BE2C (cell line): ENCODE results near the gene NT5DC1.

Source experiments
- DNase-seq: peaks from one replicate; pipeline ENCODE4 v3.0.0-alpha.2; 2020
- H3K27me3 ChIP-seq: fragments of 250-450 bp; sonication (Bioruptor Pico); 2 replicates; pipeline ENCODE4 v1.5.1; 2020; ENCODE audit warnings: mild to moderate bottlenecking
- H3K36me3 ChIP-seq: fragments of 250-450 bp; sonication (Bioruptor Pico); 2 replicates; pipeline ENCODE4 v1.5.1; 2020; ENCODE audit warnings: mild to moderate bottlenecking
- H3K4me1 ChIP-seq: fragments of 250-450 bp; sonication (Bioruptor Pico); 2 replicates; pipeline ENCODE4 v1.5.1; 2020
- H3K4me3 ChIP-seq: 2 replicates; pipeline ENCODE4 v1.5.1; 2011; ENCODE audit warnings: low read depth, low read length
- H3K9me3 ChIP-seq: fragments of 250-450 bp; sonication (Bioruptor Pico); 2 replicates; pipeline ENCODE4 v1.5.1; 2020
- TF ChIP-seq, protein P1 (sequence below): IDR thresholded peaks from 2 replicates; pipeline ENCODE4 v1.5.1; 2012; ENCODE audit warnings: mild to moderate bottlenecking, low read depth, low read length

NT5DC1 gene

DNA sequence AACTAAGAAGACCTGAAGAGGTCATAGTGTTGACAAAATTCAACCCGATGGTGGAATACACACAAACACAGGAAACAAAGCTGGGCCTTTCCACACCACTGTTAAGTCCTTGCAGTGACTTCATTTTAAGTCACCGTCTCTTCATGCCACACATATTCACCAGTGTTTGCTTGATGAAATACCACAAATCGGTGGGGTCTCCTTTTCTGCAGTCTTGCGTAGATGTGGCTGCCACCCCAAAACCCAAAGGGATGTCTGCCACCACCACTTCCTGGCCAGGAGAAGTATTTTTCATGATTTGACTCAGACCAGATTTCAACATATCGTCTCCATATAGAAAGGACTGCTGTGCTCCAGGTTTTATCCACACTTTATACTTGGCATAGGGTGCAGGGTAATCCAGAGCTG is 36.3 kb downstream of the NT5DC1 start:
- Histone ChIP-seq H3K9me3 (no peaks in the 10 kb centered on the region), H3K4me1 (no peaks in the 10 kb centered on the region), H3K36me3 (no peaks in the 10 kb centered on the region), H3K27me3 (no peaks in the 10 kb centered on the region), H3K4me3 (no peak overlapping the region)
- no peak for DNase-seq
- TF ChIP-seq, protein P1, sequence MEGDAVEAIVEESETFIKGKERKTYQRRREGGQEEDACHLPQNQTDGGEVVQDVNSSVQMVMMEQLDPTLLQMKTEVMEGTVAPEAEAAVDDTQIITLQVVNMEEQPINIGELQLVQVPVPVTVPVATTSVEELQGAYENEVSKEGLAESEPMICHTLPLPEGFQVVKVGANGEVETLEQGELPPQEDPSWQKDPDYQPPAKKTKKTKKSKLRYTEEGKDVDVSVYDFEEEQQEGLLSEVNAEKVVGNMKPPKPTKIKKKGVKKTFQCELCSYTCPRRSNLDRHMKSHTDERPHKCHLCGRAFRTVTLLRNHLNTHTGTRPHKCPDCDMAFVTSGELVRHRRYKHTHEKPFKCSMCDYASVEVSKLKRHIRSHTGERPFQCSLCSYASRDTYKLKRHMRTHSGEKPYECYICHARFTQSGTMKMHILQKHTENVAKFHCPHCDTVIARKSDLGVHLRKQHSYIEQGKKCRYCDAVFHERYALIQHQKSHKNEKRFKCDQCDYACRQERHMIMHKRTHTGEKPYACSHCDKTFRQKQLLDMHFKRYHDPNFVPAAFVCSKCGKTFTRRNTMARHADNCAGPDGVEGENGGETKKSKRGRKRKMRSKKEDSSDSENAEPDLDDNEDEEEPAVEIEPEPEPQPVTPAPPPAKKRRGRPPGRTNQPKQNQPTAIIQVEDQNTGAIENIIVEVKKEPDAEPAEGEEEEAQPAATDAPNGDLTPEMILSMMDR, result no peak

DNA sequence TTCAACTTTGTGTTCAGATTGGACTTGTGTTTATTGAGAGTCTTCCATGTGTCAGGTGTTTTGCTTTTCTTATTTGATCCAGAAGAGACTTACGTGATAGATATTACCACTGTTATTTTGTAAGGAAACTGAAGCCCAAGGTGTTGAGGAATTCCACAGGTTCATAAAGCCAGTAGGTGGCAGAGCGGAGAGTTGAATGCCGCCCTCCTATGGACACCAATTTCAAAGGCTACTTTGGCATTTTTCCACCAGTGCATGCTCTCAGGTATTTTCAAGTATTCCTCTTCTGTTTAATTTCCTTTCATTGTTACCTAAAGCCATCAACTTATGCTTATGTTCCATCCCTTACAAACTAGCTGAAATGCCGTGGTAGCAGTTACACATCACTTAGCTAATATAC is 39.3 kb downstream of the NT5DC1 start:
- Histone ChIP-seq H3K4me3 (no peak overlapping the region), H3K4me1 (no peaks in the 10 kb centered on the region; the same call in 1 of the 2 replicates), H3K36me3 (no peaks in the 10 kb centered on the region), H3K9me3 (no peaks in the 10 kb centered on the region), H3K27me3 (no peaks in the 10 kb centered on the region)
- TF ChIP-seq, protein P1, result peak; percentile 39
- DNase-seq, result no peak

DNA sequence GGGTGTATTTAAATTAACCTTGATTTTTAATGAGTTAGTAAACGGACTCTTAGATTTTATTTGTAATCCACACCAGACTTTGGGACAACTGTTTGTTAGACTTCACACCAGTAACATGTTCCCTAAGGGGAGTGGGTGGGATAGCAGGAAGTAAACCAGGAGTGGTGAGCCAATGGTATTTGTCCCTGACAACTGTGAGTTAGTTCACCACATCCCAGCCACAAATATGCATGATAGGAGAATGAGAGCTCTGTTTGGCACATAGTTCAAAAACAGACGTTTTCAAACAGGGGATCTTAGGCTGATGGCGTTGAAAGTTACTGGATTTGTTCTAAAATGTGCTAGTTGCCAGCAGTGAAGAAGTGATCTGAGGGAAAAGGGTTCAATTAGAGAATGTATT is 44.0 kb downstream of the NT5DC1 start:
- DNase-seq, result no peak
- no peaks in the 10 kb centered on the region; the same call in 1 of the 2 replicates for H3K4me1 ChIP-seq
- no peaks in the 10 kb centered on the region for H3K9me3 ChIP-seq
- H3K36me3 ChIP-seq, result no peaks in the 10 kb centered on the region
- H3K4me3 ChIP-seq, result no peak overlapping the region
- H3K27me3 ChIP-seq, result no peaks in the 10 kb centered on the region
- TF ChIP-seq, protein P1, result no peak

DNA sequence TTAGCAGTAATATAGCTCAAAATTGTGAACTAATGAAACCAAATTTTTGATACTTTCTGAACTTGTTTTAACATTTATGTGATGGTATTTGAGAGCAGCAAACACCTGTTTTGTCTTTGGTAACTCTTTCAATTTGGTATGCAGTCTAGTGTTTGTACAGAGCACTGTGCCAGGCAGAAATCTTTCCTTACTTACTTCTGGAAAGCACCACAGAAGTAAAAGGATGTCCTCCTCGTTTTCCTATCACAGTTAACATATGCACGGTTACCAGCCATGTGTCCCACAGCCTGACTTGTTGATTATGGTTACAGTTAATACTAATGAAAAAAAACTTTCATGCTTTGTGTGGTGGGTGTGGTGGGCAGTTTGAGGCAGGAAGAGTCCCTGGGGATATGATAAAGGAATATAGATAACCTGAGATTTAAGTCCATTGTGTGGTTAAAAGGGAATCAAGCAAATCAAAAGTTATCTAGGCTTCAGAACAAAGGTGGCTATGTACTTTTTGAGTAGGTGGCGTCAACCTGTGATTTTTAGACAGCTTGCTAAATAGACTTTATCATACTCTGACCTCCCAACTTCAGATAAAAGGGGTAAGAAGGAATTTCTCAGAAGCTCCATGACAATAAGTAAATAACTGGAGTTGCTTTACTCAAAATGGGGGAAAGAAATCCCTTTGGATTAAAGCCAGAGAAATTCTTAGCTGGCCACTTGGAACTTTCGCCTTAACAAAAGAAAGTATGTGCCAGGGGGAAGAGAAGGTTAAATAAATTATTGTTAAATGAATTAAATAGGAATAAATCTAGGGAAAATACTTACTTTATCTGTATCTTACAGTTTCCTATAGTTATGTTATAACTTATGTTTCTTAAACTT is 45.4 kb downstream of the NT5DC1 start:
- H3K4me1 ChIP-seq, result no peaks in the 10 kb centered on the region; the same call in 1 of the 2 replicates
- H3K9me3 ChIP-seq, result no peaks in the 10 kb centered on the region
- DNase-seq, result no peak
- no peaks in the 10 kb centered on the region for H3K27me3 ChIP-seq
- no peak overlapping the region for H3K4me3 ChIP-seq
- TF ChIP-seq, protein P1, result no peak
- no peaks in the 10 kb centered on the region for H3K36me3 ChIP-seq

DNA sequence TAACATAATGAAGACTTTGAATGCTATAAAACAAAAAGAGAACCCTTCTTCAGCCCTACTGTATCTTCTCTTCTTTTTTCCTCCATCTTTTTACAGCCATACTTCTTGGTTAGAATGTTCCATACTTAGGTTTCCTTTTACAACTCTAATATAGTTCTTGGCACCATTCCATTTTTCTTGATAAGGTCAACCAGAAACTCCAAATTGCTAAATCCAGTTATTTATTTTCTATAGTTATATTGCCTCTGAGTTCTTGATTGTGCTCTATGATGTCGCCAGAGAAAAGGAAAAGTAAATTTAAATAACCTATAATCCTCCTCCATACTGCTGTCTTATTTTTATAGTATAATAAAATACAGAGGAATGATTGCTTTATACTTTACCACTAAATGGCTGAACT is 52.0 kb downstream of the NT5DC1 start:
- Histone ChIP-seq H3K36me3 (no peaks in the 10 kb centered on the region), H3K4me1 (peaks cover 7% of the 10 kb centered on the region; the same call in 1 of the 2 replicates), H3K4me3 (no peak overlapping the region), H3K9me3 (no peaks in the 10 kb centered on the region), H3K27me3 (no peaks in the 10 kb centered on the region)
- DNase-seq, result no peak
- TF ChIP-seq, protein P1, result no peak

DNA sequence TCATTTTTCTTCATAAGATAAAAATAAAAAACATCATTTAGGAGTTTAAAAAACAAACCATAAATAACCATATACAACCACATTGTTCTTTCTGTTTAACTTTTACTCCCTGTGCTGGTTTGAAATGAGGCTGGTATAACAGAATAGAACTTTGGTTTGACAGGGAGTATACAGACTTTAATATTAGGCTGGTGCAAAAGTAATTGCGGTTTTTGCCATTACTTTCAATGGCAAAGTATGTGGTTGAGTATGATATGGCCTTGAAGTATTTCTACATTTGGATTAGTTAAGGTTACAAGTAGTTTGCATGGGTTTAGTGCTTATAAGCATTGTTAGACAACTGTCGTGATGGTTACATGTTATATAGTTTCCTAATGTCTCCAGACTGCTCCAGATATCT is 54.2 kb downstream of the NT5DC1 start:
- H3K9me3 ChIP-seq, result no peaks in the 10 kb centered on the region
- no peak overlapping the region for H3K4me3 ChIP-seq
- H3K4me1 ChIP-seq, result peaks cover 7% of the 10 kb centered on the region; the same call in 1 of the 2 replicates
- DNase-seq, result no peak
- H3K36me3 ChIP-seq, result no peaks in the 10 kb centered on the region
- TF ChIP-seq, protein P1, result no peak
- no peaks in the 10 kb centered on the region for H3K27me3 ChIP-seq
